Measurements from ENCODE around the gene GINS1. TPM values are rescaled to one million over a fixed set of nuclear protein-coding genes. Genes with fewer than 3 reads are reported as not detected.
A peak's percentile ranks its signal among the peaks of the same experiment; 100 is the strongest.

The GINS1 gene
- total and polyA plus RNA-seq, 2 of the 13 experiments (the other 11 are each of a cell fraction or from before 2014, with no cell fraction given): 14.6 to 59.9 TPM

- TF ChIP-seq, protein P1, sequence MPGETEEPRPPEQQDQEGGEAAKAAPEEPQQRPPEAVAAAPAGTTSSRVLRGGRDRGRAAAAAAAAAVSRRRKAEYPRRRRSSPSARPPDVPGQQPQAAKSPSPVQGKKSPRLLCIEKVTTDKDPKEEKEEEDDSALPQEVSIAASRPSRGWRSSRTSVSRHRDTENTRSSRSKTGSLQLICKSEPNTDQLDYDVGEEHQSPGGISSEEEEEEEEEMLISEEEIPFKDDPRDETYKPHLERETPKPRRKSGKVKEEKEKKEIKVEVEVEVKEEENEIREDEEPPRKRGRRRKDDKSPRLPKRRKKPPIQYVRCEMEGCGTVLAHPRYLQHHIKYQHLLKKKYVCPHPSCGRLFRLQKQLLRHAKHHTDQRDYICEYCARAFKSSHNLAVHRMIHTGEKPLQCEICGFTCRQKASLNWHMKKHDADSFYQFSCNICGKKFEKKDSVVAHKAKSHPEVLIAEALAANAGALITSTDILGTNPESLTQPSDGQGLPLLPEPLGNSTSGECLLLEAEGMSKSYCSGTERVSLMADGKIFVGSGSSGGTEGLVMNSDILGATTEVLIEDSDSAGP (CRISPR knock-in tag; IDR thresholded peaks at IDR 0.05; ENCODE audit: borderline replicate concordance): peak; percentile 51; the same call in 1 of the 2 replicates
- peak; percentile 74; the same call in 1 of the 2 replicates for TF ChIP-seq TBX2 (CRISPR knock-in tag; IDR thresholded peaks at IDR 0.05; ENCODE audit: borderline replicate concordance)
- TF ChIP-seq, protein P2, sequence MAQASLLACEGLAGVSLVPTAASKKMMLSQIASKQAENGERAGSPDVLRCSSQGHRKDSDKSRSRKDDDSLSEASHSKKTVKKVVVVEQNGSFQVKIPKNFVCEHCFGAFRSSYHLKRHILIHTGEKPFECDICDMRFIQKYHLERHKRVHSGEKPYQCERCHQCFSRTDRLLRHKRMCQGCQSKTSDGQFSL (CRISPR knock-in tag; IDR thresholded peaks at IDR 0.05): peak; percentile 94; the same call in 1 of the 2 replicates
- TF ChIP-seq, protein P3, sequence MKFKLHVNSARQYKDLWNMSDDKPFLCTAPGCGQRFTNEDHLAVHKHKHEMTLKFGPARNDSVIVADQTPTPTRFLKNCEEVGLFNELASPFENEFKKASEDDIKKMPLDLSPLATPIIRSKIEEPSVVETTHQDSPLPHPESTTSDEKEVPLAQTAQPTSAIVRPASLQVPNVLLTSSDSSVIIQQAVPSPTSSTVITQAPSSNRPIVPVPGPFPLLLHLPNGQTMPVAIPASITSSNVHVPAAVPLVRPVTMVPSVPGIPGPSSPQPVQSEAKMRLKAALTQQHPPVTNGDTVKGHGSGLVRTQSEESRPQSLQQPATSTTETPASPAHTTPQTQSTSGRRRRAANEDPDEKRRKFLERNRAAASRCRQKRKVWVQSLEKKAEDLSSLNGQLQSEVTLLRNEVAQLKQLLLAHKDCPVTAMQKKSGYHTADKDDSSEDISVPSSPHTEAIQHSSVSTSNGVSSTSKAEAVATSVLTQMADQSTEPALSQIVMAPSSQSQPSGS (CRISPR knock-in tag; IDR thresholded peaks at IDR 0.05): peak; percentile 57
- TF ChIP-seq BATF2 (CRISPR knock-in tag; IDR thresholded peaks at IDR 0.05): peak; percentile 87; the same call in 1 of the 2 replicates
- TF ChIP-seq MXD1 (CRISPR knock-in tag; IDR thresholded peaks at IDR 0.05): peak; percentile 62
- no peak for TF ChIP-seq ZBTB8A (CRISPR knock-in tag; IDR thresholded peaks at IDR 0.05; ENCODE audit: borderline replicate concordance, low read depth)
- TF ChIP-seq ZBTB42 (CRISPR knock-in tag; IDR thresholded peaks at IDR 0.05): peak; percentile 24
- peak; percentile 72 for TF ChIP-seq TARDBP (CRISPR knock-in tag; IDR thresholded peaks at IDR 0.05)
- TF ChIP-seq ISL2 (CRISPR knock-in tag; IDR thresholded peaks at IDR 0.05): peak; percentile 57; the same call in 1 of the 2 replicates
- no peak for TF ChIP-seq PAF1 (CRISPR knock-in tag; IDR thresholded peaks at IDR 0.05)
- peak; percentile 58; the same call in 1 of the 2 replicates for TF ChIP-seq KAT7 (CRISPR knock-in tag; IDR thresholded peaks at IDR 0.05; ENCODE audit: borderline replicate concordance)
- TF ChIP-seq HHEX (CRISPR knock-in tag; IDR thresholded peaks at IDR 0.05): no peak
- TF ChIP-seq ZZZ3 (CRISPR knock-in tag; IDR thresholded peaks at IDR 0.05; ENCODE audit: borderline replicate concordance): 0 out of 2 replicates have a peak, but pooled peaks have one; percentile 45
- TF ChIP-seq ZMYM2 (CRISPR knock-in tag; IDR thresholded peaks at IDR 0.05): peak; percentile 75
- peak; percentile 68 for TF ChIP-seq EED (CRISPR knock-in tag; IDR thresholded peaks at IDR 0.05)
- TF ChIP-seq, protein P4, sequence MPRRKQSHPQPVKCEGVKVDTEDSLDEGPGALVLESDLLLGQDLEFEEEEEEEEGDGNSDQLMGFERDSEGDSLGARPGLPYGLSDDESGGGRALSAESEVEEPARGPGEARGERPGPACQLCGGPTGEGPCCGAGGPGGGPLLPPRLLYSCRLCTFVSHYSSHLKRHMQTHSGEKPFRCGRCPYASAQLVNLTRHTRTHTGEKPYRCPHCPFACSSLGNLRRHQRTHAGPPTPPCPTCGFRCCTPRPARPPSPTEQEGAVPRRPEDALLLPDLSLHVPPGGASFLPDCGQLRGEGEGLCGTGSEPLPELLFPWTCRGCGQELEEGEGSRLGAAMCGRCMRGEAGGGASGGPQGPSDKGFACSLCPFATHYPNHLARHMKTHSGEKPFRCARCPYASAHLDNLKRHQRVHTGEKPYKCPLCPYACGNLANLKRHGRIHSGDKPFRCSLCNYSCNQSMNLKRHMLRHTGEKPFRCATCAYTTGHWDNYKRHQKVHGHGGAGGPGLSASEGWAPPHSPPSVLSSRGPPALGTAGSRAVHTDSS (CRISPR knock-in tag; conservative IDR thresholded peaks at IDR 0.05): 0 out of 2 replicates have a peak, but pooled peaks have one; percentile 22
- TF ChIP-seq SOX13 (IDR thresholded peaks at IDR 0.05): peak; percentile 26; the same call in 1 of the 2 replicates
- TF ChIP-seq SOX13 (CRISPR knock-in tag; conservative IDR thresholded peaks at IDR 0.05 in 1 of 2, IDR thresholded peaks at IDR 0.05 in 1 of 2): no peak; a peak in 1 of 4 replicates
- TF ChIP-seq RNF2 (conservative IDR thresholded peaks at IDR 0.05; ENCODE audit: low read depth): peak; percentile 22
- no peak for TF ChIP-seq ZNF510 (CRISPR knock-in tag; IDR thresholded peaks at IDR 0.05; ENCODE audit: low read depth)
- 0 out of 2 replicates have a peak, but pooled peaks have one; percentile 69 for TF ChIP-seq TBP (CRISPR knock-in tag; IDR thresholded peaks at IDR 0.05)
- no peak for TF ChIP-seq SP5 (CRISPR knock-in tag; IDR thresholded peaks at IDR 0.05; ENCODE audit: borderline replicate concordance, low read depth)
- TF ChIP-seq FOSL2 (CRISPR knock-in tag; IDR thresholded peaks at IDR 0.05): 0 out of 2 replicates have a peak, but pooled peaks have one; percentile 10
- TF ChIP-seq KAT8 (CRISPR knock-in tag; IDR thresholded peaks at IDR 0.05): peak; percentile 73; the same call in 1 of the 2 replicates
Observed at GRCh38 chr20:25389858-25390537, 17.5 kb upstream of the GINS1 start (continued).

Data from HepG2 (cell line).